ENCODE measurements around the gene CD82. TPM values are rescaled to one million over a fixed set of nuclear protein-coding genes. Genes with fewer than 3 reads are reported as not detected.

CD82 gene
- total and polyA plus RNA-seq, 2 donors (not counting 1 experiment from before 2014, with no cell fraction given), result 192 to 438 TPM

DNA sequence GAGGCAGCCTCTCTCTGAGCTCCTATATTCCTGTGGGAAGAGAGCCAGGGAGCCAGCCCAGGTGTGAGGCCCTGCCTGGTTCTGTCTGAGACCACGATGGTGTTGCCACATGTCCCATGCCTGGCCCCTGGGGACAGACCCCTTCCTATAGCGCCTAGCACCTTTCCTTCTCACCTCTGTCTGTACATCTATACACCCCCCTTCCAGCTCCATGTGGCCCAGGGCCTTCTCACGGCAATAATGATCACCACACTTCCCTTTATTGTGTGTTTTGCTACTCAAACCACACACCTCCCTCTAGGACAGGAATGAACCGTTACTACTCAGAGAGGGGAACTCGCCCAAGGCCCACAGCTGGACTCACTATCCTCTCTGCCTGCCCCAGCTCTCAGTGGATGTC lies 12.8 kb downstream of the CD82 start:
- Histone ChIP-seq H3K4me2 (replicated peaks; ENCODE audit: low read depth, low read length, poor library complexity, severe bottlenecking) (peak overlapping the region; percentile 49), H3K4me3 (ENCODE audit: control extremely low read depth in 1 of 5, extremely low read depth in 1 of 5, insufficient read depth in 1 of 5, low read depth in 2 of 5, low read length in 4 of 5) (no peak overlapping the region)

DNA sequence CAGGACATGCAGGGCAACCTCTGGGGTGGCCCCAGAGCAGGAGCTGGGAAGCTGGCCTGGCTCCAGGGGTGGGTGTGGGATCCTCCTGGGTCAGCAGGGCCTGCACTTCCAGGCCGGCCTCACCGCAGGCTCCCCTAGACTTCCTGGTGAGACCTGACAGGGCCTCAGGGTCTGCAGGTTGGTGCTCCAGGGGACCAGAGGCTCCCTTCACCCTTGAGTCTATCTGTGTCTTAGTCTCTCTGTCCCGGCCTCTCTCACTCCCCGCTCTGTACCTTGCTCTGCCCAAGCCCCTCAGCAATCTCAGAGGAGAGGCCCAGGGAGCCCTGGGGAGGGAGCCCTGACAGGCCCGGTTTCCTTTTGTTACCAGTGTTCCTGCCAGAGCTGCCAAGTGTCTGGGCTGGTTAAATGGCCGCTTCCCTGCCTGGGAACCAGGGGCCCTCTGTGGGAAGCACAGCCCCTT lies 13.9 kb downstream of the CD82 start:
- no peak for TF ChIP-seq EZH2 (IDR thresholded peaks at IDR 0.05; ENCODE audit: borderline replicate concordance, insufficient read depth, low read depth, low read length, poor library complexity, severe bottlenecking)
- TF ChIP-seq, protein P1, sequence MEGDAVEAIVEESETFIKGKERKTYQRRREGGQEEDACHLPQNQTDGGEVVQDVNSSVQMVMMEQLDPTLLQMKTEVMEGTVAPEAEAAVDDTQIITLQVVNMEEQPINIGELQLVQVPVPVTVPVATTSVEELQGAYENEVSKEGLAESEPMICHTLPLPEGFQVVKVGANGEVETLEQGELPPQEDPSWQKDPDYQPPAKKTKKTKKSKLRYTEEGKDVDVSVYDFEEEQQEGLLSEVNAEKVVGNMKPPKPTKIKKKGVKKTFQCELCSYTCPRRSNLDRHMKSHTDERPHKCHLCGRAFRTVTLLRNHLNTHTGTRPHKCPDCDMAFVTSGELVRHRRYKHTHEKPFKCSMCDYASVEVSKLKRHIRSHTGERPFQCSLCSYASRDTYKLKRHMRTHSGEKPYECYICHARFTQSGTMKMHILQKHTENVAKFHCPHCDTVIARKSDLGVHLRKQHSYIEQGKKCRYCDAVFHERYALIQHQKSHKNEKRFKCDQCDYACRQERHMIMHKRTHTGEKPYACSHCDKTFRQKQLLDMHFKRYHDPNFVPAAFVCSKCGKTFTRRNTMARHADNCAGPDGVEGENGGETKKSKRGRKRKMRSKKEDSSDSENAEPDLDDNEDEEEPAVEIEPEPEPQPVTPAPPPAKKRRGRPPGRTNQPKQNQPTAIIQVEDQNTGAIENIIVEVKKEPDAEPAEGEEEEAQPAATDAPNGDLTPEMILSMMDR (IDR thresholded peaks at IDR 0.05), result no peak
- Mint-ChIP-seq H3K9me3 (ENCODE audit: insufficient read depth) (no peaks in the 10 kb centered on the region), H3K4me3 (no peak overlapping the region), H3K27me3 (no peaks in the 10 kb centered on the region), H3K4me1 (peaks cover 94% of the 10 kb centered on the region), H3K27ac (peak overlapping the region; percentile 87)
- 73% methylated on average over 6 of the region's 6 CpGs for WGBS (ENCODE audit: insufficient coverage)
- peak overlapping the region in 1 of 2 donors; percentile 64 for H3K27ac ChIP-seq (ENCODE audit: low read length in 2 of 2)
- ATAC-seq (ENCODE audit: low read depth) (no peak), DNase-seq (no peak)
- peaks cover 100% of the 10 kb centered on the region for H4K20me1 ChIP-seq (ENCODE audit: control insufficient read depth, insufficient read depth, low read length, poor library complexity, severe bottlenecking)
- H3K9ac ChIP-seq (ENCODE audit: low read length), result no peak overlapping the region
- ChIA-PET POLR2A (interaction anchor here (1.0 to 2.1 kb wide), 4 partner anchors 8 to 33 kb away, joined by 3 to 12 read pairs (median 6); no protein-coding TSS in a partner anchor), CTCF (interaction anchor here (2.0 to 2.9 kb wide), 2 partner anchors 22 to 38 kb away, joined by 5 to 16 read pairs; no protein-coding TSS in a partner anchor)
- H3K4me3 ChIP-seq (ENCODE audit: control extremely low read depth in 1 of 5, extremely low read depth in 1 of 5, insufficient read depth in 1 of 5, low read depth in 2 of 5, low read length in 4 of 5), result no peak overlapping the region
- H2AFZ ChIP-seq (ENCODE audit: insufficient read depth, low read depth, low read length, poor library complexity, severe bottlenecking), result no peak overlapping the region
- H3K4me1 ChIP-seq (ENCODE audit: control insufficient read depth in 2 of 2, insufficient read depth in 2 of 2, low read length in 2 of 2), result peaks cover 55 to 73% of the 10 kb centered on the region in 2 donors
- peak overlapping the region; percentile 11 for H3K4me2 ChIP-seq (replicated peaks; ENCODE audit: low read depth, low read length, poor library complexity, severe bottlenecking)
- intact Hi-C loops (cut with micrococcal nuclease), result no loop called here
- no peaks in the 10 kb centered on the region for H3K27me3 ChIP-seq (replicated peaks in 1 of 4; ENCODE audit: control extremely low read depth in 1 of 4, control insufficient read depth in 3 of 4, insufficient read depth in 4 of 4, low read length in 3 of 4)
- peaks cover 2 to 64% of the 10 kb centered on the region in 2 experiments for H3K36me3 ChIP-seq (replicated peaks in 1 of 2; ENCODE audit: control extremely low read depth in 1 of 2, control insufficient read depth in 1 of 2, extremely low read depth in 1 of 2, insufficient read depth in 2 of 2, low read length in 1 of 2)
- H3K79me2 ChIP-seq (ENCODE audit: control insufficient read depth, insufficient read depth, low read length), result peaks cover 100% of the 10 kb centered on the region
- H3K9me3 ChIP-seq (ENCODE audit: control extremely low read depth in 1 of 3, control insufficient read depth in 2 of 3, insufficient read depth in 1 of 3, low read length in 2 of 3), result peaks cover 0 to 8% (median 2%) of the 10 kb centered on the region in 3 donors

More for the DNA sequence above, 12.8 kb downstream of the CD82 start:
- H3K79me2 ChIP-seq (ENCODE audit: control insufficient read depth, insufficient read depth, low read length), result peaks cover 100% of the 10 kb centered on the region
- intact Hi-C loops (cut with micrococcal nuclease), result no loop called here
- Mint-ChIP-seq H3K27me3 (no peaks in the 10 kb centered on the region), H3K9me3 (ENCODE audit: insufficient read depth) (no peaks in the 10 kb centered on the region), H3K4me3 (peak overlapping the region; percentile 71), H3K27ac (peak overlapping the region; percentile 87), H3K4me1 (peaks cover 95% of the 10 kb centered on the region)
- H2AFZ ChIP-seq (ENCODE audit: insufficient read depth, low read depth, low read length, poor library complexity, severe bottlenecking), result no peak overlapping the region
- peak overlapping the region; percentile 4 for H3K9ac ChIP-seq (ENCODE audit: low read length)
- ATAC-seq (ENCODE audit: low read depth) (peak; percentile 60), DNase-seq (no peak)
- H3K36me3 ChIP-seq (replicated peaks in 1 of 2; ENCODE audit: control extremely low read depth in 1 of 2, control insufficient read depth in 1 of 2, extremely low read depth in 1 of 2, insufficient read depth in 2 of 2, low read length in 1 of 2), result peaks cover 2 to 66% of the 10 kb centered on the region in 2 experiments
- peak overlapping the region in 1 of 2 donors; percentile 64 for H3K27ac ChIP-seq (ENCODE audit: low read length in 2 of 2)
- H3K27me3 ChIP-seq (replicated peaks in 1 of 4; ENCODE audit: control extremely low read depth in 1 of 4, control insufficient read depth in 3 of 4, insufficient read depth in 4 of 4, low read length in 3 of 4), result no peaks in the 10 kb centered on the region
- ChIA-PET CTCF (interaction anchor here (0.7 to 2.9 kb wide), 8 partner anchors 9 to 39 kb away, joined by 3 to 16 read pairs (median 4); no protein-coding TSS in a partner anchor), POLR2A (interaction anchor here (1.2 to 2.1 kb wide), 4 partner anchors 9 to 34 kb away, joined by 4 to 12 read pairs (median 6); no protein-coding TSS in a partner anchor)
- H3K9me3 ChIP-seq (ENCODE audit: control extremely low read depth in 1 of 3, control insufficient read depth in 2 of 3, insufficient read depth in 1 of 3, low read length in 2 of 3), result peaks cover 0 to 8% (median 2%) of the 10 kb centered on the region in 3 donors
- H3K4me1 ChIP-seq (ENCODE audit: control insufficient read depth in 2 of 2, insufficient read depth in 2 of 2, low read length in 2 of 2), result peaks cover 65 to 84% of the 10 kb centered on the region in 2 donors
- TF ChIP-seq, protein P1 (IDR thresholded peaks at IDR 0.05), result no peak
- TF ChIP-seq EZH2 (IDR thresholded peaks at IDR 0.05; ENCODE audit: borderline replicate concordance, insufficient read depth, low read depth, low read length, poor library complexity, severe bottlenecking), result no peak
- peaks cover 99% of the 10 kb centered on the region for H4K20me1 ChIP-seq (ENCODE audit: control insufficient read depth, insufficient read depth, low read length, poor library complexity, severe bottlenecking)
- 9% methylated on average over 3 of the region's 5 CpGs for WGBS (ENCODE audit: insufficient coverage)
